ENCODE results near the gene RUNDC3A.
A peak's percentile ranks its signal among the peaks of the same experiment; 100 is the strongest.

DNA sequence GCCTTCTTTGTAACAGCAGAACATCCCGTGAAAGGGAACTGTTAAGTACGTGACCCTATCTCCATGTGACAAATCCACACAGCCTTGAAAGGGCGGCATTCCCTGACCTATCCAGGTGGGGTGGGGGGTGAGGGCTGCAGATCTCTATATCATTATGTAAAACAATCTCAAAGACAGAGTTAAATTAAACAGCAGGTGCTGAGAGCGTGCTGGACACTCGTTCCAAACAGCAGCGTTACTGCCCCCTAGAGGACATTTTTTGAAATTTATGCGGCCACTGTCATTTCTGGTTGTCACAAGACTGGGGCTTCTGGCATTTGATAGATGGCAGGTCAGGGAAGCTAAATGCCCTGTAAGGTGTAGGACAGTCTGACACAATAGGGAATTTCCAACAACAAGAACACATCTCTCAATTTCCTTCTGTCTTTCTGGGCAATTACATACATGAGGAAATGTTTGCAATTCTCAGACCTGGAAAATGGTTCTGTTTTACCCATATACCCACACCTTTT lies 22.9 kb downstream of the RUNDC3A start:
- TF ChIP-seq, protein P1, sequence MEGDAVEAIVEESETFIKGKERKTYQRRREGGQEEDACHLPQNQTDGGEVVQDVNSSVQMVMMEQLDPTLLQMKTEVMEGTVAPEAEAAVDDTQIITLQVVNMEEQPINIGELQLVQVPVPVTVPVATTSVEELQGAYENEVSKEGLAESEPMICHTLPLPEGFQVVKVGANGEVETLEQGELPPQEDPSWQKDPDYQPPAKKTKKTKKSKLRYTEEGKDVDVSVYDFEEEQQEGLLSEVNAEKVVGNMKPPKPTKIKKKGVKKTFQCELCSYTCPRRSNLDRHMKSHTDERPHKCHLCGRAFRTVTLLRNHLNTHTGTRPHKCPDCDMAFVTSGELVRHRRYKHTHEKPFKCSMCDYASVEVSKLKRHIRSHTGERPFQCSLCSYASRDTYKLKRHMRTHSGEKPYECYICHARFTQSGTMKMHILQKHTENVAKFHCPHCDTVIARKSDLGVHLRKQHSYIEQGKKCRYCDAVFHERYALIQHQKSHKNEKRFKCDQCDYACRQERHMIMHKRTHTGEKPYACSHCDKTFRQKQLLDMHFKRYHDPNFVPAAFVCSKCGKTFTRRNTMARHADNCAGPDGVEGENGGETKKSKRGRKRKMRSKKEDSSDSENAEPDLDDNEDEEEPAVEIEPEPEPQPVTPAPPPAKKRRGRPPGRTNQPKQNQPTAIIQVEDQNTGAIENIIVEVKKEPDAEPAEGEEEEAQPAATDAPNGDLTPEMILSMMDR (IDR thresholded peaks at IDR 0.05; ENCODE audit: insufficient read depth, low read depth, low read length): peak; percentile 83
- TF ChIP-seq EZH2 (IDR thresholded peaks at IDR 0.05; ENCODE audit: insufficient read depth, low read length): no peak

Data from astrocyte (in vitro differentiated cells and primary cell).